Panc1 (cell line): ENCODE measurements around the gene C2orf80.
A peak's percentile ranks its signal among the peaks of the same experiment; 100 is the strongest.

Experiments used
- CTCF ChIP-seq: fragments of 450-650 bp; IDR thresholded peaks from 2 replicates; pipeline ENCODE4 v1.5.1; 2017; ENCODE audit warnings: mild to moderate bottlenecking
- POLR2AphosphoS5 ChIP-seq: IDR thresholded peaks from 2 replicates; pipeline ENCODE4 v1.6.1; 2012; ENCODE audit warnings: mild to moderate bottlenecking, low read depth, low read length, moderate library complexity
- REST ChIP-seq, 2 experiments: IDR thresholded peaks; 2 replicates each; pipeline ENCODE4 v1.6.1; 2011 to 2012; ENCODE audit warnings: low read depth in 2 of 2, control low read depth in 1 of 2, low read length in 1 of 2, mild to moderate bottlenecking in 1 of 2, moderate library complexity in 1 of 2; ENCODE audit not compliant: insufficient read depth in 1 of 2

- peak; percentile 93 for TF ChIP-seq CTCF
- no peak for TF ChIP-seq POLR2AphosphoS5
- no peak for TF ChIP-seq REST (IDR thresholded peaks at IDR 0.05; ENCODE audit: insufficient read depth in 1 of 2, low read depth in 2 of 2, low read length in 1 of 2)
Measured at GRCh38 chr2:208175069-208175839, 14.6 kb downstream of the C2orf80 start.
